SU-DHL-6 (cell line): ENCODE measurements around the gene GCDH.
"Not testable (repeated sequence)": the region's sequence is repeated elsewhere in the genome, so short reads cannot be mapped to it uniquely, and the experiment has no call there.

ENCODE experiments used
- CTCF ChIP-seq: fragments of 200-600 bp; sonication (generic); IDR thresholded peaks from one replicate; pipeline ENCODE4 v1.5.1; 2017; ENCODE audit warnings: antibody characterized with exemption, mild to moderate bottlenecking, low read length, moderate library complexity; ENCODE audit not compliant: insufficient read depth, poor library complexity, severe bottlenecking
- EZH2phosphoT487 ChIP-seq: fragments of 200-600 bp; sonication (generic), shearing (Covaris generic); conservative IDR thresholded peaks from 2 replicates; pipeline ENCODE4 v1.6.1; 2018; ENCODE audit warnings: mild to moderate bottlenecking, antibody characterized with exemption, low read length, moderate library complexity, mixed read lengths

DNA sequence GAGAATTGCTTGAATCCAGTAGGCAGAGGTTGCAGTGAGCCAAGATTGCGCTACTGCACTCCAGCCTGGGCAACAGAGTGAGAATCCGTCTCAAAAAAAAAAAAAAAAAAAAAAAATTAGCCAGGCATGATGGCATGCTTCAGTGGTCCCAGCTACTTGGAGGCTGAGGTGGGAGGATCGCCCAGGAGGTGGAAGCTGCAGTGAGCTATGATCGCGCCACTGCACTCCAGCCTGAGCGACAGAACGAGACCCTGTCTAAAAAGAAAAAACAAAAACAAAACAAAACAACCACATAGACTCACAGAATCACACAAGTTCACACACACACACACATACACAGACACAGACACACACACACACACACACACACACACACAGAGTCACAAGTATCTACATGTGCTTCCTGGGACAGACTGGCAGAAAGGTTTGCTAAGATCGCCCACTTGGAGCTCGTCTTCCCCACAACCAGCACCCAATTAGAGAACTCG lies 617 bp upstream of the GCDH start:
- not testable (repeated sequence) for TF ChIP-seq CTCF, EZH2phosphoT487
